Measurements from ENCODE around the gene AP4E1.
"Not testable (repeated sequence)": the region's sequence is repeated elsewhere in the genome, so short reads cannot be mapped to it uniquely, and the experiment has no call there.

The AP4E1 gene

DNA sequence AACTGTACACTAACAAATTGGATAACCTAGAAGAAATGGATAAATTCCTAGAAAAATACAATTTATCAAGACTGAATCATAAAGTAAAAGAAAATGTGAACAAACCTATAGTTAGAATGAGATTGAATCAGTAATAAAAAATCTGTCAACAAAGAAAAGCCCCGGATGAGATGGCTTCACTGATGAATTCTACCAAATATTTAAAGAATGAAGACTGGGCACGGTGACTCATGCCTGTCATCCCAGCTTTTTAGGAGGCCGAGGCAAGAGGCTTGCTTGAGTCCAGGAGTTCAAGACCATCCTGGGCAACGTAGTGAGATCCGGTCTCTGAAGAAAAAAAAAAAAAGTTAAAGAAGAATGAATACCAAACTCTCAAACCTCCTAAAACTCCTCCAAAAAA is 17.7 kb upstream of the AP4E1 start:
- no peak for DNase-seq

- no peak for DNase-seq
Measured at GRCh38 chr15:50891159-50891558, 17.3 kb upstream of the AP4E1 start.

GRCh38 chr15:50893976-50894375 is 14.5 kb upstream of the AP4E1 start:
- no peak for DNase-seq

GRCh38 chr15:50901390-50901789 is 7.1 kb upstream of the AP4E1 start:
- DNase-seq = not testable (repeated sequence)

DNA sequence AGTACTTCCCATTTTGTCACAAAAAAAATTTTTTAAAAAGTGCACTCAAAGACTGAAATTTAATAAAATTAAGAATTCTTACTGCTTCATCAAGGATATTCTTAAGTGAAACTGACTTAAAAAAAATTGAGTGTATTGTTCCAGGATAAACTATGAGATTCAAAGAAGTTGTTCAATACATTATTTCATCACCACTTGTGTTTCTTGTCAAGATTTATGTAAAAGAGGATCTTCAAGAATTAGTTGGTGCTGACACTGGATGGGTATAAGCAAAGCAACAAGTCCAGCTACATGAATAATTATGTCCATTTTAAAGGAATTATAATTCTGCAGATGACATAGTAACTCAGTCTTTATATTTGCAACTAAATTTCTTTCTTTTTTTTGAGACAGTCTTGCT is 4.3 kb upstream of the AP4E1 start:
- DNase-seq = no peak

GRCh38 chr15:50905055-50905454 is 3.4 kb upstream of the AP4E1 start:
- no peak for DNase-seq

DNA sequence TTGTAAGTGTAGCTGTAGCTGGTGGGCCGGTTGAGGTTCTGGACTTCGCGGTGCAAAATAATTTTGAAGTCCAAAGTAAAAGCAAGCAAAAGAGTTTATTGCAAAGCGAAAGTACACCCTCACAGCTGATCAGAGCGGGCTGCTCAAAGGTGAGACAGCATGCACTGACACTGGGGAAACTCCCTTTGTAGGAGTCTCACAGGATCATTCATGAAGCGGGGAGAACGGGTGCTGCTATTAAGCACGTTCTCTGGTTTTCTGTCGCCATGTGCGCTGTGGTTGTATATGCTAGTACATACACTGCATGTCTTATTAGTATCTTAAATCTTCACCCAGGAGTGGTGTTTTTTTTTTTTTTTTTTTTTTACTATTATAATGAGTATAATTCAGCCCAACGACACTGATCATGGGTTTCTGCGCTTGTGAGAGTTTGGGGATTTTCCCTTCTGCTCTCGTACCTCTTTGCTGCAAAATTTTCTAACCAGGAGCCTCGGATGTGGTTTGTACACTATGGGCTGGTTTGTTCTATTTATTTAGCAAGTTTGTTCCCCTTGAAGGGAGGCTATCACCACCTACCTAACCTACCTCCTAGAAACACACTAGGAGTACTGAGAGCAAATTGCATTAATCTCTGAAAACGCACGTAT is 1.4 kb upstream of the AP4E1 start:
- DNase-seq = peak; percentile 91

GRCh38 chr15:50907601-50908208 is 778 bp upstream of the AP4E1 start:
- DNase-seq = peak; percentile 57

DNA sequence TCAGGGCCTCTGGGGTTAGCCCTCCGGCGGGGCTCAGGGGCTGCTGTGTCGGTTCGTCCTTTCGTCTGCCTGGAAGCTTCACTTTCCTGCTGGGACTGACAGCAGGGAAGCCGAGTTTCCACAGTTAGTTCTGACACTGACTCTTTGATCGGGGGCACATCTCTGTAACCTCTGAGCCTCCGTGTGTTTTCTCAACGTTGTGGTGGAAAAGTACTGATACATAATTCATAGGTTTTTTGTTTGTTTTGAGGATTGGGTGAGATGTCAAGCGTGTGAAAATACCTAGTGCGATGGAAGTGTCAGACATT is 481 bp downstream of the AP4E1 start:
- DNase-seq = no peak

DNA sequence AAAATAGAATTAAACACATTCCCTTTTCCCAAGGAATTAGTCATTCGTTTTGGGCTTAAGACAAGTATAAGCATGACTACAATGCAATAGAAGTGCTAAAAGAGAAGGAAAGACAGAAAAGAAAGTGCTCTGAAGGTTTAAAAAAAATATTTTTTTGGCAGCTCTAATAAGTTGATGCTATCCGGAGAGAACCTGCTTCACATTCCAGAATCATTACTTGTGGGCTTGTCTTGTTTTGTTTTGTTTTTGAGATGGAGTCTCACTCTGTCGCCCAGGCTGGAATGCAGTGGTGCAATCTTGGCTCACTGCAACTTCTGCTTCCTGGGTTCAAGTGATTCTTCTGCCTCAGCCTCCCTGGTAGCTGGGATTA is 1.9 kb downstream of the AP4E1 start:
- not testable (repeated sequence) for DNase-seq

- no peak for DNase-seq
Measured at GRCh38 chr15:50911001-50911400, 2.5 kb downstream of the AP4E1 start.

GRCh38 chr15:50911621-50912020 is 3.1 kb downstream of the AP4E1 start:
- no peak for DNase-seq

- DNase-seq = no peak
Measured at GRCh38 chr15:50916400-50916799, 7.9 kb downstream of the AP4E1 start.

DNA sequence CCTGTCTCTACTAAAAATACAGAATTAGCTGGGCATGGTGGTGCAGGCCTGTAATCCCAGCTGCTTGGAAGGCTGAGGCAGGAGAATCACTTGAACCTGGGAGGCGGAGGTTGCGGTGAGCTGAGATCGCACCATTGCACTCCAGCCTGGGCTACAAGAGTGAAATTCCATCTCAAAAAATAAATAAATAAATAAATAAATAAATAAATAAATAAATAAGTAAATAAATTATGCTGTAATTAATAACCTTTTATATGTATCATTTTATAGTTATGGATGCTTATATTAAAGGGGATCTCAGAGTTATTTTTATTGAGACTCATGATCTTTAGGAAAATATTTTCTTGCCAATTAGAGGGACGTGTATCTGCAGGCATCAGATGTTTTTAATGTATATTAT is 10.9 kb downstream of the AP4E1 start:
- DNase-seq = not testable (repeated sequence)

- no peak for DNase-seq
Measured at GRCh38 chr15:50925281-50925680, 16.8 kb downstream of the AP4E1 start.

- DNase-seq = no peak
Measured at GRCh38 chr15:50929062-50929461, 20.6 kb downstream of the AP4E1 start.

- DNase-seq = no peak
Measured at GRCh38 chr15:50930792-50931191, 22.3 kb downstream of the AP4E1 start.

GRCh38 chr15:50933341-50933740 is 24.9 kb downstream of the AP4E1 start:
- no peak for DNase-seq

DNA sequence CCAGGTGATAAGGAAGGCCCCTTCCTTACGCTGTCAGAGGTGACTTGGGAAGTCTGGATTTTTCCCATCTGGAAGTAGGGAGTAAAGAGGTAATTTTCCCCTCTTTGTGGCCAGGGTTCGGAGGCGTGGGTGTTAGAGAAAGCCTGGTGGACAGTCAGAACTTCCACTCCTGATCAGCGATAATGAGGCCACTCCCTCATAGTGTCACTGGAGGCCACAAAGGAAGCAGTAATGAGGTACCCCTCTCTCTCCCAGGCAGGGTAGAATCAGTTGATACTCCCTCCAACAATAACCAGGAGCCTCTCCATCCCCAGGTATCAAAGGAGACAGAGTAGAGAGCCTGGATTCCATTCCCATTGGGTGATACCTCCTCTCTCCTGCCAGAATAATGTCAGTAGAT is 30.0 kb downstream of the AP4E1 start:
- DNase-seq = no peak

DNA sequence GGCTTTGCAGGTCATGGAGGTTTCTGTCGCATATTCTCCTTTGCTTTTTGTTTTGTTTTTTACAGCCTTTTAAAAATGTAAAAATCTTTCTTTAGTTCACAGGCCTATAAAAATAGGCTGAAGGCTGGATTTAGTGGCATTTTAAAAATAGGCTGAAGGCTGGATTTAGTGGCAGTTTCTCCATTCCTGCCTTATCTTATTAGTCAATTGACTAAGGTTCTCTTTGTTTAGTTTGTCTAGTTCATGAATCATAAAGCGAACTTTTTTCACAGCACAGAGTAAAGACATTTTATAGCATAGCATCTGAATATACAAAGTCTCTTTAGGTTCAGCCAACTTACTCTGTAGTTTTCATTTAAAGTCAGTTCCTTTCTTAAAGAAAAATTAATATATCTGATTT is 31.4 kb downstream of the AP4E1 start:
- DNase-seq = no peak

DNA sequence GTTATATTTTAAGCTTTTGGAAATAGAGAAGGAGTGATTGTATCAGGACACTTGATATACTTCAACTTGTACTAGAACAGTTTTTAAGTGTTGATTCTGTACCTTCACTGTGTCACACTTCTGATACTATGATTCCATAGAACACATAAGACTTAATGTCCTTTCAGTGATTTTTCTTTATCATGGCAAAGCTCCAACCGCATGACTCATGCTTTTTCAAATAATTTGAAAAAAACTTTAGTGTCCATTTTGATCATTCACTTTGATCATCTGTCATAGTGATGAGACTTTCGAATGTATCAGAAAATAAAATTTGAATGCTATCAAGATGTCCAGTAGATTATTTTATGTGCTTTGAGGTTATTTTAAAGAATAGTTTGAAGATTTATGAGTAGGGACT is 32.0 kb downstream of the AP4E1 start:
- no peak for DNase-seq

GRCh38 chr15:50943638-50944037 is 35.2 kb downstream of the AP4E1 start:
- no peak for DNase-seq

DNA sequence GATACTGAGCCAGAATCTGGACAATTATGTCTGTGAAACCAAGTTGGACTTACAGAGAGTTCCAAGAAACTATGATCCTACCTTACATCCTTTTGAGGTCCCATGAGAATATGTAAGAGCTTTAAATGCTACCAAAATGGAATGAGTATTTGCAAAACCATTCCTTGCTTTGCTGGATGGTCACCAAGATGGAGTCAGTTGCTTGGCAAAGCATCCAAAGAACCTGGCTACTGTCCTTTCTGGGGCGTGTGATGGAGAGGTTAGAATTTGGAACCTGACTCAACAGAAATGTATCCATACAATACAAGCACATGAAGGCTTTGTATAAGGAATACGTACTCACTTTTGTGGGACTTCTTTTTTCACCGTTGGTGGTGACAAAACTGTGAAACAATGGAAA is 36.2 kb downstream of the AP4E1 start:
- no peak for DNase-seq

DNA sequence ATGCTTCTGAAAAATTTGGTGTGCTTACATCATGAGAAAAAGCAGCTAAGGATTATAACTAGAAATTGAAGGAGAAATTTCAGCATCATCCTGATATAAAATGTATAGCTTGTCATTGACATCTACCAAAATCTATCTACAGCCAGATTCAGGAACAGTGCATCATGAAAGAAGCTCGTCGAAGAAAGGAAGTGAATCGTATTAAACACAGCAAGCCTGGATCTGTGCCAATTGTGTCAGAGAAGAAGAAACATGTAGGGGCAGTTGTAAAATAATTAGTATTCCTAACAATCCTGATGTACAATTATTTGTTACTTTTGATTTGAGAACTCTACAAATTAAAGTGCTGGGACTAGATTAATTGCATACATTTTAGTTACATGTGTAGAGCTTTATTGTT is 37.2 kb downstream of the AP4E1 start:
- no peak for DNase-seq

- DNase-seq = not testable (repeated sequence)
Measured at GRCh38 chr15:50950745-50951144, 42.3 kb downstream of the AP4E1 start.

All from activated CD4-positive, alpha-beta T cell treated with anti-CD3 and anti-CD28 coated beads, Interleukin-2, Interleukin-6, amounts not matched to agents 100 ng/mL and 50 ng/mL, durations not matched to agents 16 hours and 8 hours (primary cell).